OCI-LY7 (cell line): ENCODE measurements around the gene LMX1B. TPM values are rescaled to one million over a fixed set of nuclear protein-coding genes. Genes with fewer than 3 reads are reported as not detected.

Experiments used
- BruUV-seq: library from RNA; stranded (reverse); fragments of 400-500 nt; replicated peaks from 2 replicates; lab custom pipeline; 2021; lab: Mats Ljungman, UMichigan
- CTCF ChIA-PET: fragments of 300-600 bp; sonication (Branson Sonifier 250); formaldehyde crosslinking; loops from one replicate; lab custom pipeline; 2022; ENCODE audit warnings: antibody characterized with exemption; ENCODE audit not compliant: unreplicated experiment; lab: Charles Lee
- POLR2A ChIA-PET: fragments of 300-600 bp; sonication (Branson Sonifier 250); formaldehyde crosslinking; loops from one replicate; lab custom pipeline; 2022; ENCODE audit warnings: antibody characterized with exemption; lab: Charles Lee
- DNase-seq: peaks from one replicate; pipeline ENCODE4 v3.0.0-alpha.2; 2015; ENCODE audit warnings: low spot score
- H2AFZ ChIP-seq: fragments of 200-600 bp; sonication (generic), shearing (Covaris generic); 2 replicates; pipeline ENCODE4 v1.6.1; 2014; ENCODE audit warnings: mild to moderate bottlenecking, antibody characterized with exemption, low read length, moderate library complexity
- H3K27ac ChIP-seq: fragments of 200-600 bp; sonication (generic); 2 replicates; pipeline ENCODE4 v1.5.1; 2014; ENCODE audit warnings: mixed run types, low read depth, mild to moderate bottlenecking, moderate library complexity, low read length, inconsistent platforms; ENCODE audit not compliant: poor library complexity, severe bottlenecking
- H3K36me3 ChIP-seq: fragments of 200-600 bp; sonication (generic); 2 replicates; pipeline ENCODE4 v1.6.1; 2014; ENCODE audit warnings: mild to moderate bottlenecking, antibody characterized with exemption, low read length, moderate library complexity, mixed read lengths; ENCODE audit not compliant: insufficient read depth
- H3K4me1 ChIP-seq: fragments of 200-600 bp; sonication (generic); 2 replicates; pipeline ENCODE4 v1.5.1; 2014; ENCODE audit warnings: mild to moderate bottlenecking, low read length; ENCODE audit not compliant: insufficient read depth, poor library complexity, severe bottlenecking
- H3K4me2 ChIP-seq: fragments of 200-600 bp; sonication (generic); 2 replicates; pipeline ENCODE4 v1.6.1; 2014; ENCODE audit warnings: mild to moderate bottlenecking, low read length
- H3K4me3 ChIP-seq: fragments of 200-600 bp; sonication (generic); 2 replicates; pipeline ENCODE4 v1.5.1; 2014; ENCODE audit warnings: mild to moderate bottlenecking, low read depth, low read length; ENCODE audit not compliant: poor library complexity, severe bottlenecking
- H3K79me2 ChIP-seq: fragments of 200-600 bp; sonication (generic); 2 replicates; pipeline ENCODE4 v1.6.1; 2016; ENCODE audit warnings: low read depth, mild to moderate bottlenecking, low read length, moderate library complexity, mixed read lengths; ENCODE audit not compliant: insufficient read depth
- H3K9me2 ChIP-seq: fragments of 200-600 bp; sonication (generic); 2 replicates; pipeline ENCODE4 v1.6.1; 2016; ENCODE audit warnings: mild to moderate bottlenecking, low read length, mixed read lengths; ENCODE audit not compliant: insufficient read depth
- H3K9me3 ChIP-seq: fragments of 200-600 bp; sonication (generic); 2 replicates; pipeline ENCODE4 v1.6.1; 2014; ENCODE audit warnings: mild to moderate bottlenecking, mixed run types, low read length, mixed read lengths
- H4K20me1 ChIP-seq: fragments of 200-600 bp; sonication (generic); 2 replicates; pipeline ENCODE4 v1.6.1; 2014; ENCODE audit warnings: mild to moderate bottlenecking, antibody characterized with exemption, low read length, moderate library complexity, mixed read lengths; ENCODE audit not compliant: insufficient read depth
- EZH2phosphoT487 ChIP-seq: fragments of 200-600 bp; sonication (generic); IDR thresholded peaks from 2 replicates; pipeline ENCODE4 v1.6.1; 2018; ENCODE audit warnings: low read depth, borderline replicate concordance, mild to moderate bottlenecking, mixed run types, antibody characterized with exemption, low read length, moderate library complexity, mixed read lengths
- intact Hi-C: fragments of 100-400 bp; cut with micrococcal nuclease; formaldehyde crosslinking; loops from one replicate; pipeline ENCODE4 v1.10.0; 2022; ENCODE audit not compliant: unreplicated experiment
- total RNA-seq, 2 experiments: library from RNA; depleted of rRNA in 1 of 2; stranded (reverse); fragments of >200 nt in 1 of 2; shearing (Covaris generic) in 1 of 2; gene quantifications; 2 replicates each; pipeline ENCODE4 v1.2.3, GENCODE V29; 2014 to 2022
- TF ChIP-seq, protein P1 (sequence below): fragments of 200-600 bp; sonication (generic); conservative IDR thresholded peaks from 2 replicates; pipeline ENCODE4 v1.5.1; 2014; ENCODE audit warnings: mild to moderate bottlenecking, antibody characterized with exemption, low read length, moderate library complexity, mixed read lengths

LMX1B gene
- total RNA-seq, 2 experiments from 2014 or later: not detected

DNA sequence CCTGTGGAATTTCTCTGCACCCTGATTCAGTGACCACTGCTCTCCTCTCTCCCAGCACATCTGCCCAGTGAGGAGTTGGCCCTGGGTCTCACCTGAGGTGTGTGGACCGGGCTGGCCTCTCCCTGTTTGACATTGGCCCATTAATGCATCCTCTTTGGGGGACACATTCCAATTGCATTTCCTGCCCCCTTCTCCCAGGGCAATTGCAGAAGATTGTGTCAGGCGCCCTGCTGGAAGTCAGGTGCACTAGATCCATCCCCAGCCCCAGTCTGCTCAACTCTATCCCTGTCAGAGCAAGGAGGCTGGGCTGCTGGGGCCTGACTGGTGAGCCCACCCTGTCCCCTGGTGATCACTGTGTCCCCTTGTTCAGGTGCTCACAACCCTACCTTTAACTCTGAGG lies 84.5 kb downstream of the LMX1B start:
- intact Hi-C loops: no loop called here
- no peaks in the 10 kb centered on the region for H3K4me1 ChIP-seq
- no peaks in the 10 kb centered on the region for H3K9me3 ChIP-seq
- POLR2A ChIA-PET: no interaction called here
- no peaks in the 10 kb centered on the region for H3K79me2 ChIP-seq
- no peaks in the 10 kb centered on the region for H3K9me2 ChIP-seq
- no peaks in the 10 kb centered on the region for H4K20me1 ChIP-seq
- CTCF ChIA-PET: no interaction called here
- H3K27ac ChIP-seq: no peak overlapping the region
- no peak for DNase-seq
- TF ChIP-seq EZH2phosphoT487: no peak
- TF ChIP-seq, protein P1, sequence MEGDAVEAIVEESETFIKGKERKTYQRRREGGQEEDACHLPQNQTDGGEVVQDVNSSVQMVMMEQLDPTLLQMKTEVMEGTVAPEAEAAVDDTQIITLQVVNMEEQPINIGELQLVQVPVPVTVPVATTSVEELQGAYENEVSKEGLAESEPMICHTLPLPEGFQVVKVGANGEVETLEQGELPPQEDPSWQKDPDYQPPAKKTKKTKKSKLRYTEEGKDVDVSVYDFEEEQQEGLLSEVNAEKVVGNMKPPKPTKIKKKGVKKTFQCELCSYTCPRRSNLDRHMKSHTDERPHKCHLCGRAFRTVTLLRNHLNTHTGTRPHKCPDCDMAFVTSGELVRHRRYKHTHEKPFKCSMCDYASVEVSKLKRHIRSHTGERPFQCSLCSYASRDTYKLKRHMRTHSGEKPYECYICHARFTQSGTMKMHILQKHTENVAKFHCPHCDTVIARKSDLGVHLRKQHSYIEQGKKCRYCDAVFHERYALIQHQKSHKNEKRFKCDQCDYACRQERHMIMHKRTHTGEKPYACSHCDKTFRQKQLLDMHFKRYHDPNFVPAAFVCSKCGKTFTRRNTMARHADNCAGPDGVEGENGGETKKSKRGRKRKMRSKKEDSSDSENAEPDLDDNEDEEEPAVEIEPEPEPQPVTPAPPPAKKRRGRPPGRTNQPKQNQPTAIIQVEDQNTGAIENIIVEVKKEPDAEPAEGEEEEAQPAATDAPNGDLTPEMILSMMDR: no peak
- H2AFZ ChIP-seq: no peak overlapping the region
- no TSS peak for BruUV-seq
- H3K36me3 ChIP-seq: no peaks in the 10 kb centered on the region
- H3K4me3 ChIP-seq: no peak overlapping the region
- H3K4me2 ChIP-seq: no peak overlapping the region

DNA sequence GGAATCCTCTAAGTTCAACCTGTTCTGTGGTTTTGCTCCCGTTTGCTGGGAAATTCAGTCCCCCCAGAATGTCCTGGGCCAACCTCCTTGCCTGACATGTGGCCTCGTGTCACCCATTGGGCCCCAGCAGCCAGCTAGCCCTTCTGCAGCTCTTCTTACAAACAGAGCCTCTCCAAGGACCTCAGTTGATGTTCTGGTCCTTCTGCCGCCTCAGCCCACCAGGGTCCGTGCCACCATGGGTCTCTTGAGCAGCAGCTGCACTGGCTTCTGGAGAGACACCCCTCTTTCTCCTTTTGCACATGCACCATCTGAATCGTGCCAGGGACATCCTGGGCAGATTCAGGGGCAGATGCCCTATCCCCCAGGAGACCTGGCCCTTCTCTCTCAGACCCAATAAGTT lies 85.0 kb downstream of the LMX1B start:
- H3K9me3 ChIP-seq: no peaks in the 10 kb centered on the region
- H3K27ac ChIP-seq: no peak overlapping the region
- intact Hi-C loops: no loop called here
- H3K4me1 ChIP-seq: no peaks in the 10 kb centered on the region
- ChIA-PET POLR2A (no interaction called here), CTCF (no interaction called here)
- no peak for TF ChIP-seq EZH2phosphoT487
- TF ChIP-seq, protein P1: no peak
- H3K4me3 ChIP-seq: no peak overlapping the region
- H3K79me2 ChIP-seq: no peaks in the 10 kb centered on the region
- no peak for DNase-seq
- no TSS peak for BruUV-seq
- no peaks in the 10 kb centered on the region for H3K36me3 ChIP-seq
- H2AFZ ChIP-seq: no peak overlapping the region
- H4K20me1 ChIP-seq: no peaks in the 10 kb centered on the region
- no peaks in the 10 kb centered on the region for H3K9me2 ChIP-seq
- no peak overlapping the region for H3K4me2 ChIP-seq

DNA sequence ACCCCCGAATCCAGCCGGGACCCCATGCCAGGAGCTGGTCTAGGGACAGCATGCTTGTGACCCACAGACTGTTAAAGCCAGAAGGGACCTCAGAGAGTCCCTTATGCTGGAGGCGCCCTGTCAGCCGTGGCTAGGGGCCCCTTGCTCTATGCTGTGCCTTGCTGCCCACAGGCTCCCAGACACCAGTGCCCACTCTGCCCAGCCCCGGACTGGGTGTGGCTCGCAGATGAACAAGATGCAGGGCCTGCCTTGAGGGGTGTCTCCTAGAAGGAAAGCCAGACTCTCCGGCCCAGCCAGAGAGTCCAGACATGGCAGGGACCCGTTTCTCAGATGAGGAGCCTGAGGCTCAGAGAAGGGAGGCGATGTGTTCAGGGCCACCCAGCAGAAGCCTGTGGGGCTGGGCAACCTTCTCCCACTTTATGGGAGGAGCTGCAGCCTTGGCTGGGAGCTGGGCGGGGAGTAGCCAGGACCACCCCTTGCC lies 85.7 kb downstream of the LMX1B start:
- DNase-seq: no peak
- H3K4me2 ChIP-seq: no peak overlapping the region
- H3K27ac ChIP-seq: no peak overlapping the region
- POLR2A ChIA-PET: no interaction called here
- no peaks in the 10 kb centered on the region for H3K9me3 ChIP-seq
- no peaks in the 10 kb centered on the region for H3K9me2 ChIP-seq
- no peaks in the 10 kb centered on the region for H4K20me1 ChIP-seq
- H3K4me3 ChIP-seq: no peak overlapping the region
- CTCF ChIA-PET: no interaction called here
- no peak overlapping the region for H2AFZ ChIP-seq
- intact Hi-C loops: no loop called here
- no peaks in the 10 kb centered on the region for H3K4me1 ChIP-seq
- BruUV-seq: no TSS peak
- TF ChIP-seq, protein P1: no peak
- TF ChIP-seq EZH2phosphoT487: no peak
- H3K36me3 ChIP-seq: no peaks in the 10 kb centered on the region
- no peaks in the 10 kb centered on the region for H3K79me2 ChIP-seq
